VCaP (cell line): ENCODE measurements around the gene WHRN.
A peak's percentile ranks its signal among the peaks of the same experiment; 100 is the strongest.

ENCODE experiments used
- H3K27ac ChIP-seq: fragments of 450-650 bp; 2 replicates; pipeline ENCODE4 v1.5.1; 2017
- CTCF ChIP-seq: fragments of 450-650 bp; conservative IDR thresholded peaks from 2 replicates; pipeline ENCODE4 v1.5.1; 2017; ENCODE audit warnings: mild to moderate bottlenecking, moderate library complexity

The WHRN gene

GRCh38 chr9:114505187-114506081, at the start of gene WHRN:
WHRN (minus strand) TSS chr9:114505473; CDS start chr9:114504801, 672 bp downstream.
- no peak for TF ChIP-seq CTCF
- peak within 1 kb of the TSS; percentile 38; the same call in 1 of the 2 replicates for H3K27ac ChIP-seq

GRCh38 chr9:114553202-114553601, 47.9 kb upstream of the WHRN start:
- H3K27ac ChIP-seq = no peak overlapping the region
- TF ChIP-seq CTCF = no peak

- H3K27ac ChIP-seq = no peak overlapping the region
- TF ChIP-seq CTCF = no peak
Observed at GRCh38 chr9:114552706-114553105, 47.4 kb upstream of the WHRN start.

GRCh38 chr9:114551750-114552685, 46.7 kb upstream of the WHRN start:
- TF ChIP-seq CTCF = no peak
- H3K27ac ChIP-seq = no peak overlapping the region

GRCh38 chr9:114549697-114550330, 44.5 kb upstream of the WHRN start:
- no peak for TF ChIP-seq CTCF

GRCh38 chr9:114546851-114547250, 41.6 kb upstream of the WHRN start:
- TF ChIP-seq CTCF = no peak
- no peak overlapping the region for H3K27ac ChIP-seq

More at GRCh38 chr9:114549697-114550330, 44.5 kb upstream of the WHRN start:
- H3K27ac ChIP-seq = no peak overlapping the region
